Measurements from ENCODE around the gene ALG8. TPM values are rescaled to one million over a fixed set of nuclear protein-coding genes. Genes with fewer than 3 reads are reported as not detected.

ALG8 gene
- total RNA-seq, 1 donor: 17.1 TPM

GRCh38 chr11:78168539-78169477 is 29.4 kb upstream of the ALG8 start:
- Histone ChIP-seq H3K4me1 (ENCODE audit: insufficient read depth, low read length) (no peaks in the 10 kb centered on the region), H3K4me3 (ENCODE audit: low read length) (no peak overlapping the region), H3K9me3 (ENCODE audit: low read depth, low read length) (no peaks in the 10 kb centered on the region), H3K27me3 (ENCODE audit: insufficient read depth, low read length) (no peaks in the 10 kb centered on the region)

GRCh38 chr11:78166855-78167469 is 27.5 kb upstream of the ALG8 start:
- Histone ChIP-seq H3K4me1 (ENCODE audit: insufficient read depth, low read length) (no peaks in the 10 kb centered on the region), H3K9me3 (ENCODE audit: low read depth, low read length) (no peaks in the 10 kb centered on the region), H3K27me3 (ENCODE audit: insufficient read depth, low read length) (no peaks in the 10 kb centered on the region), H3K4me3 (ENCODE audit: low read length) (no peak overlapping the region)

- Histone ChIP-seq H3K9me3 (ENCODE audit: low read depth, low read length) (no peaks in the 10 kb centered on the region), H3K4me1 (ENCODE audit: insufficient read depth, low read length) (no peaks in the 10 kb centered on the region), H3K4me3 (ENCODE audit: low read length) (no peak overlapping the region), H3K27me3 (ENCODE audit: insufficient read depth, low read length) (no peaks in the 10 kb centered on the region)
Observed at GRCh38 chr11:78164471-78164870, 25.0 kb upstream of the ALG8 start.

DNA sequence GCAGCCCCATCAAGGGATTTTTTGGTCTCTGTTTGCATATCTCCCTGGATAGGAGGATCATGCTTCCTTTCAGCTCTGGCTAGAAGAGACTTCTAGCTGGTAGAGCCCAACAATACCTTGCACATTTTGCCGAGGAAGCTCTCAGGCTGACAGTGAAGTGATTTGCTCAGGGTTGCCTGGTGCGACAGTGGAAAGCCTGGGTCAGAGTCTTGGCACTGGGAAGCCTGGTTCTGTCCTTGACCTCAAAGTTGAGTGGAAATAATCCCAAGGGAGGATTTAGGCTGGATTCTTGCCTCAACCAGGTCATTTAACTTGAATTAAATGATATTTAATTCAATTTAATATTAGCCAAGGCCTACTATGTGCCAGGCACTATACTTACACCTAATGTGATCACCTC is 24.4 kb upstream of the ALG8 start:
- no peaks in the 10 kb centered on the region for H3K4me1 ChIP-seq (ENCODE audit: insufficient read depth, low read length)
- H3K27me3 ChIP-seq (ENCODE audit: insufficient read depth, low read length): no peaks in the 10 kb centered on the region
- H3K9me3 ChIP-seq (ENCODE audit: low read depth, low read length): no peaks in the 10 kb centered on the region
- no peak overlapping the region for H3K4me3 ChIP-seq (ENCODE audit: low read length)

GRCh38 chr11:78161962-78162371 is 22.5 kb upstream of the ALG8 start:
- Histone ChIP-seq H3K4me1 (ENCODE audit: insufficient read depth, low read length) (no peaks in the 10 kb centered on the region), H3K4me3 (ENCODE audit: low read length) (no peak overlapping the region), H3K9me3 (ENCODE audit: low read depth, low read length) (no peaks in the 10 kb centered on the region), H3K27me3 (ENCODE audit: insufficient read depth, low read length) (no peaks in the 10 kb centered on the region)

DNA sequence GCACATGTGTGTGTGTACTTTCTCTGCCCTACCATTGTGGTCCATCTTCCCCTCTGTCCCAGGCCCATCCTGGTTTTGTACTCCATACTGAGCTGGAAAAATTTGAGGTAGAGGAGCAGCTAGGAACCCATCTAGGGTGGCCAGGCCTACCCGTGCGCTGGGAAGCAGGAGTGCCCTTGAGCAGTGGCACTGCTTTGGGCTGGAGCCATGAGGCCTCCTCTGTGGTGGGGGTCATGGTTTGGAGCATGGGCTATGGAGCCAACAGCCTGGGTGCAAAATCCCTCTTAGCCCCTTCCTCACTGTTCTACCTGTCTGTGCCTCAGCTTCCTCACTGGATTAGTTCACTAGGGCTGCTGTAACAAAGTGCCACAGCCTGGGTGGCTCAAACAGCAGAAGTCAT is 21.9 kb upstream of the ALG8 start:
- H3K27me3 ChIP-seq (ENCODE audit: insufficient read depth, low read length): no peaks in the 10 kb centered on the region
- H3K9me3 ChIP-seq (ENCODE audit: low read depth, low read length): no peaks in the 10 kb centered on the region
- no peaks in the 10 kb centered on the region for H3K4me1 ChIP-seq (ENCODE audit: insufficient read depth, low read length)
- H3K4me3 ChIP-seq (ENCODE audit: low read length): no peak overlapping the region

DNA sequence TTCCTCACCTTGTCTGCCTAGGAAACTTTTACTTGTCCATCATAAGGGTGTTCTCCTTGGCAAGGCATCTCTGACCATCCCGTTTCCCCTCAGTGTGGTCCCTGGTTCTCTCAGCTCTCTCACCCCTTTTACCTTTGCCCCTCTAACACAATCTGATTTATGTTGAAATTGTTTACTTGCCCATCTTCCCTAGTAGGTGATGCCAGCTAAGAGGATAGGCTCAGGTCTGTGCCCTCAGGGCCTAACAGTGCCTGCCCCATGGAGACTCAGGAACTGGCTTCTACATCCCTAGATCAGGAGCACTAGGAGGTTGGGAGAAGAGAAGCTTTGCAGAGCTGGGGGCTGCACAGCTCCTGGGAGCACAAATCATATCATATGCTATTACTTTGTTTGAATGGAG is 21.1 kb upstream of the ALG8 start:
- no peaks in the 10 kb centered on the region for H3K27me3 ChIP-seq (ENCODE audit: insufficient read depth, low read length)
- H3K4me1 ChIP-seq (ENCODE audit: insufficient read depth, low read length): no peaks in the 10 kb centered on the region
- no peaks in the 10 kb centered on the region for H3K9me3 ChIP-seq (ENCODE audit: low read depth, low read length)
- H3K4me3 ChIP-seq (ENCODE audit: low read length): no peak overlapping the region

GRCh38 chr11:78158987-78159652 is 19.7 kb upstream of the ALG8 start:
- Histone ChIP-seq H3K27me3 (ENCODE audit: insufficient read depth, low read length) (no peaks in the 10 kb centered on the region), H3K9me3 (ENCODE audit: low read depth, low read length) (no peaks in the 10 kb centered on the region)

GRCh38 chr11:78156127-78156844 is 16.9 kb upstream of the ALG8 start:
- Histone ChIP-seq H3K27me3 (ENCODE audit: insufficient read depth, low read length) (no peaks in the 10 kb centered on the region), H3K9me3 (ENCODE audit: low read depth, low read length) (no peaks in the 10 kb centered on the region), H3K4me1 (ENCODE audit: insufficient read depth, low read length) (no peaks in the 10 kb centered on the region), H3K4me3 (ENCODE audit: low read length) (no peak overlapping the region)

More at GRCh38 chr11:78158987-78159652, 19.7 kb upstream of the ALG8 start:
- no peak overlapping the region for H3K4me3 ChIP-seq (ENCODE audit: low read length)
- no peaks in the 10 kb centered on the region for H3K4me1 ChIP-seq (ENCODE audit: insufficient read depth, low read length)

- H3K4me3 ChIP-seq (ENCODE audit: low read length): no peak overlapping the region
- no peaks in the 10 kb centered on the region for H3K4me1 ChIP-seq (ENCODE audit: insufficient read depth, low read length)
- no peaks in the 10 kb centered on the region for H3K27me3 ChIP-seq (ENCODE audit: insufficient read depth, low read length)
- H3K9me3 ChIP-seq (ENCODE audit: low read depth, low read length): no peaks in the 10 kb centered on the region
Observed at GRCh38 chr11:78151804-78152203, 12.4 kb upstream of the ALG8 start.

DNA sequence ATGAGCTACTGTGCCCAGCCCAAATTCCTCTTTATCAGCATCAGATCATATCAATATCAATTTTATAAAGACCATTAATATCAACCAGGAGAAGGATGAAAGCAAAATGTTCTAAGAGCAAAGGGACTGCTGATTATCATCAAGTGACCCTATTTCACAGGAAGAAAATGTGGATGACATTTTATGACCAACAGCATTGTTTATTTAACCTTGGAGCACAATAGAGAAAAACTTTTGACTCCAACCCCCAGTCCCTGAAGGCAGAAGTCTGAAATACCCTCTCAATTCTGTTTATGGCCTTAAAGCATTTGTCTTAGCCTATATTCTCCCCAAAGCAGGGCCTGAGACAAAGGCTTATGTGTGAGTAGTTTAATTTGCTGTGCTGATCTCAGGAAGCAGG is 11.3 kb upstream of the ALG8 start:
- Histone ChIP-seq H3K27me3 (ENCODE audit: insufficient read depth, low read length) (no peaks in the 10 kb centered on the region), H3K9me3 (ENCODE audit: low read depth, low read length) (no peaks in the 10 kb centered on the region), H3K4me1 (ENCODE audit: insufficient read depth, low read length) (no peaks in the 10 kb centered on the region), H3K4me3 (ENCODE audit: low read length) (no peak overlapping the region)

DNA sequence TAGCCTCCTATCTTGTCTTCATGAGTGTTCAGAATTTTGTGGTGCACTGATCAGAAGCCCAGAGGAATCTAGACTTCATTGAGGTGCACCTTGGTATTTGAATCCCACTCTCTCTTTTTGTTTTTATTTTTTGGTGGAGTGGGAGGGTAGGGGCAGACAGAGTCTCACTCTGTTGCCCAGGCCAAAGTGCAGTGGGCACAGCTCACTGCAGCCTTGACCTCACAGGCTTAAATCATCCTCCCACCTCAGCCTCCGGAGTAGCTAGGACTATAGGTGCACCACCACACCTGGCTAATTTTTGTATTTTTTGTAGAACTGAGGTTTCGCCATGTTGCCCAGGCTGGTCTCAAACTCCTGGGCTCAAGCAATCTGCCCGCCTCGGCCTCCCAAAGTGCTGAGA is 10.9 kb upstream of the ALG8 start:
- no peaks in the 10 kb centered on the region for H3K27me3 ChIP-seq (ENCODE audit: insufficient read depth, low read length)
- no peaks in the 10 kb centered on the region for H3K9me3 ChIP-seq (ENCODE audit: low read depth, low read length)
- H3K4me3 ChIP-seq (ENCODE audit: low read length): no peak overlapping the region
- H3K4me1 ChIP-seq (ENCODE audit: insufficient read depth, low read length): no peaks in the 10 kb centered on the region

- H3K27me3 ChIP-seq (ENCODE audit: insufficient read depth, low read length): no peaks in the 10 kb centered on the region
- no peaks in the 10 kb centered on the region for H3K4me1 ChIP-seq (ENCODE audit: insufficient read depth, low read length)
- no peaks in the 10 kb centered on the region for H3K9me3 ChIP-seq (ENCODE audit: low read depth, low read length)
- H3K4me3 ChIP-seq (ENCODE audit: low read length): no peak overlapping the region
Observed at GRCh38 chr11:78149646-78150045, 10.2 kb upstream of the ALG8 start.

DNA sequence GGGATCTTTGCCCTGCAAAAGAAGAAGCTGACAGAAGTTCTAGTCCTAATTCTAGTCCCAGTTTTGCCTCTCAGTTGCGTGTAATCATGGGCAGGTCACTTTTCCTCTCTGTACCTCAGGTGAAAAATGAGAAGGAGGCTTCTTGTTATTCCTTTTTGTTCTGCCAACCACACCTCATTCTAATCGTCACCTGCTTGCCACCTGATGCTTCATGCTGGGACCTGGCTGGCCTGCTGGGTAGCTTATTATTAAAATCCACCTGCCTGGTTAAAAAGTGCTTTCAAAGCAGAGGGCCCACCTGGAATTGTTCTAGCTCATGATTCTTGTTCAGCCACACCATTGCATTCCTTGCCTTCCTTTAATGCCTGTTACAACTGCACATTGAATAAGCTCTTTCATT is 8.4 kb upstream of the ALG8 start:
- H3K4me1 ChIP-seq (ENCODE audit: insufficient read depth, low read length): peaks cover 10% of the 10 kb centered on the region
- H3K4me3 ChIP-seq (ENCODE audit: low read length): no peak overlapping the region
- no peaks in the 10 kb centered on the region for H3K9me3 ChIP-seq (ENCODE audit: low read depth, low read length)
- H3K27me3 ChIP-seq (ENCODE audit: insufficient read depth, low read length): no peaks in the 10 kb centered on the region

DNA sequence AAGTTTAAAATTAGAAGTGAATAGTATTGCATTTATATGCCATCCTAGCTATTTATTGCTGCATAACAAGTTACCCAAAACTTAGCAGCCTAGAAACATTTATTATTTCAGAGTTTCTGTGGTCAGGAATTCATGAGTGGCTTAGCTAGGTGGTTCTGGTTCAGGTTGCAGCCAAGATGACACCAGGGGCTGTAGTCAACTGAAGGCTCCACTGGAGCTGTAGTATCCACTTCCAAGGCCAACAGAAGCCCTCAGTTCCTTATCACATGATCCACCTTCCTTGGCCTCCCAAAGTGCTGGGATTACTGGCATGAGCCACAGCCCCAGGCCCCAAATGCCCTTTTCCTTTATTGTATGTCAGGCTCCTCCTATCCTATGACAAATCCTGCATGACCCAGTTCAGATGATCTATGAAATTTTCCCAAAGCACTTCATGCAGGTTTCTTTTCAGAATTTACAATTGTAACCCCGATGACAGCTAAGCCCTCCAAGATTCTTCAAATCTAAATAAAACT is 6.1 kb upstream of the ALG8 start:
- no peak overlapping the region for H3K4me3 ChIP-seq (ENCODE audit: low read length)
- no peaks in the 10 kb centered on the region for H3K9me3 ChIP-seq (ENCODE audit: low read depth, low read length)
- H3K27me3 ChIP-seq (ENCODE audit: insufficient read depth, low read length): no peaks in the 10 kb centered on the region
- H3K4me1 ChIP-seq (ENCODE audit: insufficient read depth, low read length): peaks cover 16% of the 10 kb centered on the region
